Hematopoietic multipotent progenitor cell treated with erythropoietin and hydrocortisone succinate and interleukin-3 and kit ligand, for 17 days (in vitro differentiated cells): Measurements from ENCODE around the gene RAMP1.
A peak's percentile ranks its signal among the peaks of the same experiment; 100 is the strongest.

ENCODE experiments used
- DNase-seq: peaks from one replicate; pipeline ENCODE4 v3.0.0-alpha.2; 2015; ENCODE audit warnings: low spot score

RAMP1 gene

GRCh38 chr2:237951878-237952277, 92.5 kb downstream of the RAMP1 start:
- DNase-seq: no peak

- no peak for DNase-seq
Observed at GRCh38 chr2:237952851-237953250, 93.4 kb downstream of the RAMP1 start.

DNA sequence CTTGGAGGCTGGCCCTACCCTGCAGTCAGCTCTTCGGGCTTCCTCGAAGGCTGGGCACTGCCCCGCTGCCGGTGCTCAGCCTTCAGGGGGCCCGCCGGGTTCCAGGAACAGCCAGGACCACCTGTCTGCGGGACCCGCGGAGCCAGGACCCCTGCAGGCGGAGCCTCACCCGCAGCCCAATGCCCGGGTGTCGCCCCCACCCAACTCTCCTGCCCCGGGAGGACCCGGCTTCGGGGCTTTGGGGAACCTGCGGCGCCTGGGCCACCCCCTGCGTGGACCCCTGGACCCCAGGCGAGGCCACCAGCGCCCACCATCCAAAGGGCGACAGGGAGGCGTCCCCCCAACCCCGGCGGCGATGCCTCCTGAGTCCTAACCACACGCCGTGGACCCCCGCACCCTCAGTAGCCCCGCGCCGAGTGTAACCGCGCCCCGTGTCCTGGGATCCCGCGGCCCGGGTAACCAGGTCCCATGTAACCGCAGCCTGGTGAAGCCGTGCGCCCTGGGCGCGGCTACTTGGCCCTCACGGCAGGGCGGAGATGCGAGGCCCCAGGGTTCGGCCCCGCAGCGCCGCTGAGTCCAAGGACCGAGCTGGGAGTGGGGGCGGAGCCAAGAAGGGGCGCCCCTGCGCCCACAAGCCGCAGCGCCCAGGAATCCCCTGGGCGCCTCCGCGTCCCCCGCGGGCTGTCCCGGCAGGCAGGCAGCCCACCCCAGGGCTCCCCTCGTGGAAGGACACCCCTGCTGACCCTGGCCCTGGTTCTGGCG, 96.4 kb downstream of the RAMP1 start:
- DNase-seq: peak; percentile 40

DNA sequence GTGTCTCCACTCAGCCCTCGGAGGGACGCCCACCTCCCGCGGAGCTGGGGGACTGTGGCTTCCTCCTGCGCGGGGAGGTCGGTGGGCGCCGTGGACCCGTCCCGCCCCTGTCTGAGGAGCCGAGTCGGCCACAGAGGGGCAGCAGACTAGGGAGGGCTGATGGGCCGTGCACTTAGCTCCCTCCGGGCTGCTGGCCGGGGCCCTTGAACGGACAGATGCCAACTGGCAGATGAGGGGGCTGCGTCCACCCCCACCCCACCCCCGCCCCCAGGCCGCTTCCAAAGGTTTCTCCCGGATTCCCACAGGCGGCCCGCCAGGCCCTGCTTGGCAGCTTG, 96.9 kb downstream of the RAMP1 start:
- no peak for DNase-seq

- no peak for DNase-seq
Observed at GRCh38 chr2:237961637-237962036, 102.2 kb downstream of the RAMP1 start.
